ENCODE results near the gene ZDHHC21. TPM values are rescaled to one million over a fixed set of nuclear protein-coding genes. Genes with fewer than 3 reads are reported as not detected.

ZDHHC21 gene
- total RNA-seq, 1 donor: 10.1 TPM

- Histone ChIP-seq H3K9me3 (ENCODE audit: low read depth, low read length) (no peaks in the 10 kb centered on the region), H3K36me3 (ENCODE audit: insufficient read depth, low read length) (no peaks in the 10 kb centered on the region), H3K79me2 (ENCODE audit: insufficient read depth, low read length) (peaks cover 17% of the 10 kb centered on the region), H3K27me3 (ENCODE audit: insufficient read depth, low read length) (no peaks in the 10 kb centered on the region), H3K4me1 (ENCODE audit: insufficient read depth, low read length) (no peaks in the 10 kb centered on the region), H3K4me3 (ENCODE audit: insufficient read depth, low read length) (no peak overlapping the region), H2AFZ (ENCODE audit: low read length) (no peak overlapping the region), H3K4me2 (ENCODE audit: insufficient read depth, low read length) (no peak overlapping the region), H3K27ac (ENCODE audit: low read depth, low read length) (no peak overlapping the region), H4K20me1 (ENCODE audit: insufficient read depth, low read length) (peaks cover 3% of the 10 kb centered on the region)
- no peak for TF ChIP-seq CTCF (IDR thresholded peaks at IDR 0.05; ENCODE audit: extremely low read depth, low read depth, low read length)
- DNase-seq (ENCODE audit: insufficient read length, low spot score, missing footprints): no peak
Measured at GRCh38 chr9:14678776-14679175, 14.5 kb downstream of the ZDHHC21 start.

GRCh38 chr9:14677872-14678271 is 15.4 kb downstream of the ZDHHC21 start:
- Histone ChIP-seq H3K4me3 (ENCODE audit: insufficient read depth, low read length) (no peak overlapping the region), H3K36me3 (ENCODE audit: insufficient read depth, low read length) (no peaks in the 10 kb centered on the region), H3K9me3 (ENCODE audit: low read depth, low read length) (no peaks in the 10 kb centered on the region), H3K4me2 (ENCODE audit: insufficient read depth, low read length) (no peak overlapping the region), H3K27me3 (ENCODE audit: insufficient read depth, low read length) (no peaks in the 10 kb centered on the region), H3K79me2 (ENCODE audit: insufficient read depth, low read length) (peaks cover 17% of the 10 kb centered on the region), H2AFZ (ENCODE audit: low read length) (no peak overlapping the region), H3K4me1 (ENCODE audit: insufficient read depth, low read length) (no peaks in the 10 kb centered on the region), H3K27ac (ENCODE audit: low read depth, low read length) (no peak overlapping the region), H4K20me1 (ENCODE audit: insufficient read depth, low read length) (peaks cover 3% of the 10 kb centered on the region)
- TF ChIP-seq CTCF (IDR thresholded peaks at IDR 0.05; ENCODE audit: extremely low read depth, low read depth, low read length): no peak
- no peak for DNase-seq (ENCODE audit: insufficient read length, low spot score, missing footprints)

GRCh38 chr9:14677396-14677795 is 15.8 kb downstream of the ZDHHC21 start:
- DNase-seq (ENCODE audit: insufficient read length, low spot score, missing footprints): no peak
- Histone ChIP-seq H3K4me1 (ENCODE audit: insufficient read depth, low read length) (no peaks in the 10 kb centered on the region), H2AFZ (ENCODE audit: low read length) (no peak overlapping the region), H4K20me1 (ENCODE audit: insufficient read depth, low read length) (peaks cover 3% of the 10 kb centered on the region), H3K36me3 (ENCODE audit: insufficient read depth, low read length) (no peaks in the 10 kb centered on the region), H3K27ac (ENCODE audit: low read depth, low read length) (no peak overlapping the region), H3K4me2 (ENCODE audit: insufficient read depth, low read length) (no peak overlapping the region), H3K79me2 (ENCODE audit: insufficient read depth, low read length) (peaks cover 14% of the 10 kb centered on the region), H3K9me3 (ENCODE audit: low read depth, low read length) (no peaks in the 10 kb centered on the region), H3K4me3 (ENCODE audit: insufficient read depth, low read length) (no peak overlapping the region), H3K27me3 (ENCODE audit: insufficient read depth, low read length) (no peaks in the 10 kb centered on the region)
- TF ChIP-seq CTCF (IDR thresholded peaks at IDR 0.05; ENCODE audit: extremely low read depth, low read depth, low read length): no peak

- no peak overlapping the region for H3K4me2 ChIP-seq (ENCODE audit: insufficient read depth, low read length)
- H3K4me1 ChIP-seq (ENCODE audit: insufficient read depth, low read length): no peaks in the 10 kb centered on the region
- H3K79me2 ChIP-seq (ENCODE audit: insufficient read depth, low read length): peaks cover 5% of the 10 kb centered on the region
- no peaks in the 10 kb centered on the region for H3K27me3 ChIP-seq (ENCODE audit: insufficient read depth, low read length)
- H3K27ac ChIP-seq (ENCODE audit: low read depth, low read length): no peak overlapping the region
- no peak for TF ChIP-seq CTCF (IDR thresholded peaks at IDR 0.05; ENCODE audit: extremely low read depth, low read depth, low read length)
- DNase-seq (ENCODE audit: insufficient read length, low spot score, missing footprints): no peak
- peaks cover 6% of the 10 kb centered on the region for H3K36me3 ChIP-seq (ENCODE audit: insufficient read depth, low read length)
- no peak overlapping the region for H2AFZ ChIP-seq (ENCODE audit: low read length)
- no peaks in the 10 kb centered on the region for H3K9me3 ChIP-seq (ENCODE audit: low read depth, low read length)
- H3K4me3 ChIP-seq (ENCODE audit: insufficient read depth, low read length): no peak overlapping the region
- H4K20me1 ChIP-seq (ENCODE audit: insufficient read depth, low read length): peaks cover 3% of the 10 kb centered on the region
Measured at GRCh38 chr9:14674630-14675029, 18.6 kb downstream of the ZDHHC21 start.
